Upper lobe of left lung (tissue), 4 donors: Measurements from ENCODE around the gene SLC47A1.

Source experiments
- CTCF ChIP-seq, 6 experiments: fragments of 450-650 bp in 4 of 6; fragments of 200-600 bp in 2 of 6; sonication (generic) in 2 of 6; IDR thresholded peaks; one replicate each; pipeline ENCODE4 v1.5.1; 2016 to 2019; ENCODE audit warnings: antibody characterized with exemption in 6 of 6
- EP300 ChIP-seq, 4 donors: sonication (generic); formaldehyde crosslinking; IDR thresholded peaks; one replicate each; pipeline ENCODE4 v1.5.1; 2017; ENCODE audit warnings: antibody characterized with exemption in 4 of 4, control low read depth in 2 of 4

GRCh38 chr17:19549746-19550623 is 16.3 kb downstream of the SLC47A1 start:
- TF ChIP-seq CTCF (IDR thresholded peaks at IDR 0.05) (no peak), EP300 (IDR thresholded peaks at IDR 0.05) (no peak)
